Activated naive CD4-positive, alpha-beta T cell treated with anti-CD3 and anti-CD28 coated beads for 36 hours (primary cell): ENCODE measurements around the gene DDX21. TPM values are rescaled to one million over a fixed set of nuclear protein-coding genes. Genes with fewer than 3 reads are reported as not detected.
"Not testable (repeated sequence)": the region's sequence is repeated elsewhere in the genome, so short reads cannot be mapped to it uniquely, and the experiment has no call there.

Source experiments
- CTCF ChIA-PET: fragments of 350-600 bp; sonication (Branson Sonifier 250); formaldehyde crosslinking; loops from one replicate; lab custom pipeline; 2021; ENCODE audit warnings: antibody characterized with exemption; lab: Charles Lee
- DNase-seq: peaks from one replicate; pipeline ENCODE4 v3.0.0-alpha.2; 2020
- H3K27ac Mint-ChIP-seq: one replicate; pipeline ENCODE4 v1.8.0; 2021; ENCODE audit warnings: mild to moderate bottlenecking, mixed read lengths
- H3K27me3 Mint-ChIP-seq: one replicate; pipeline ENCODE4 v1.8.0; 2021; ENCODE audit warnings: low read depth, mixed read lengths
- H3K36me3 Mint-ChIP-seq: one replicate; pipeline ENCODE4 v1.8.0; 2021; ENCODE audit warnings: low read depth, mixed read lengths
- H3K4me1 Mint-ChIP-seq: one replicate; pipeline ENCODE4 v1.8.0; 2021; ENCODE audit warnings: low read depth, mixed read lengths
- H3K4me3 Mint-ChIP-seq: one replicate; pipeline ENCODE4 v1.8.0; 2021; ENCODE audit warnings: mild to moderate bottlenecking, moderate library complexity, mixed read lengths
- H3K9me3 Mint-ChIP-seq: one replicate; pipeline ENCODE4 v1.8.0; 2021; ENCODE audit warnings: mixed read lengths
- intact Hi-C: fragments of 100-400 bp; cut with micrococcal nuclease; formaldehyde crosslinking; loops from one replicate; pipeline ENCODE4 v1.15.1; 2023
- total RNA-seq, 2 experiments: library from RNA; stranded (reverse); gene quantifications; one replicate each; pipeline ENCODE4 v1.2.3, GENCODE V29; 2021

The DDX21 gene
- total RNA-seq, 2 experiments from 2014 or later = 155 to 164 TPM

DNA sequence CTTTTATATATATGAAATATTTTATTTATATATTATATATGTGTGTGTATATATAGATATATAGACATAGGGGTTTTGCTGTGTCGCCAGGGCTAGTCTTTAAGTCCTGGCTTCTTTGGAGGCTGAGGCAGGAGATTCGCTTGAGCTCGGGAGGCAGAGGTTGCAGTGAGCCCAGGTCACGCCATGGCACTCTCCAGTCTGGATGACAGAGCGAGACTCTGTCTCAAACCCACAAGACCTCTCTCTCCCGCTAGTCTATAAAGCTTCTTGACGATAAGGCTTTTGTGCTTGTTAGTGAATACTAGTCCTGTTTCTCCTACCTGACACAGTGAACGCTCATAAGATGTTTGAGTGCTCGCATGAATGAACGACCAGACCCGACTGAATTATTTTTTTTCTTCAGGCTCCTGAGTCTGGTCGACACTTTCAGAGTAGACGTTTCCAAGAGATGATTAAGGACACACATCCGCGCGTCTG lies 577 bp upstream of the DDX21 start:
- Mint-ChIP-seq H3K27ac (peak overlapping the region; percentile 100), H3K36me3 (peaks cover 42% of the 10 kb centered on the region), H3K9me3 (no peaks in the 10 kb centered on the region), H3K27me3 (no peaks in the 10 kb centered on the region), H3K4me3 (peak overlapping the region; percentile 100), H3K4me1 (peaks cover 39% of the 10 kb centered on the region)
- DNase-seq = no peak
- CTCF ChIA-PET = interaction anchor here (0.6 to 1.9 kb wide), 11 partner anchors 14 to 225 kb away, joined by 3 to 10 read pairs (median 4); no protein-coding TSS in a partner anchor
- intact Hi-C loops = loop anchor here (1.0 to 5.0 kb wide), 2 partner anchors 168 to 437 kb away; no protein-coding TSS in a partner anchor

GRCh38 chr10:68957284-68957615 lies 1.3 kb downstream of the DDX21 start:
- Mint-ChIP-seq H3K27me3 (no peaks in the 10 kb centered on the region), H3K36me3 (peaks cover 55% of the 10 kb centered on the region), H3K9me3 (no peaks in the 10 kb centered on the region), H3K27ac (peak overlapping the region; percentile 100), H3K4me3 (peak overlapping the region; percentile 100), H3K4me1 (peaks cover 54% of the 10 kb centered on the region)
- CTCF ChIA-PET = interaction anchor here (0.6 kb wide), 1 partner anchor 186 kb away, joined by 6 read pairs; no protein-coding TSS in a partner anchor
- DNase-seq = no peak
- intact Hi-C loops = loop anchor here (1.0 to 5.0 kb wide), 5 partner anchors 40 to 435 kb away; partner anchors contain the start of gene SUPV3L1

DNA sequence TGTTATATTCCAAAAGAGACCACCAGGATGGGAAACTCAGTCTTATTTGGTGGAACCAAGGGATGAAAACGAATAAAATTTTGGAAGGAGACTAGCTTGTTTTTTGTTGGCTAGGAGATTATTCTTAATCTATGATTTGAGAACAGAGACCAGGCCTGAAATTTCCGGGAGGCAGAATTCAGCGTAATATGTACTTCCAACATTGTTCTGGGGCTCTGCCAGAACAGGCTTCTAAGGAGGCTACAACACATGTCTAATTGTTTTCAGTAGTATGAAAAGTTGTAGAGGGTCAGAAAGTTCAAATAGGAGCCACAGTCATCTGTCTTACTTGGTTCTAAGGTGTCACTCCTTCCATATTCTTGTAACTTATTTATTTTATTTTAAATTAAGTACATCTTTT lies 1.7 kb downstream of the DDX21 start:
- H3K4me3 Mint-ChIP-seq = peak overlapping the region; percentile 100
- CTCF ChIA-PET = no interaction called here
- DNase-seq = no peak
- intact Hi-C loops = loop anchor here (1.0 to 5.0 kb wide), 5 partner anchors 39 to 435 kb away; partner anchors contain the start of gene SUPV3L1
- peak overlapping the region; percentile 100 for H3K27ac Mint-ChIP-seq
- H3K9me3 Mint-ChIP-seq = no peaks in the 10 kb centered on the region
- H3K27me3 Mint-ChIP-seq = no peaks in the 10 kb centered on the region
- peaks cover 55% of the 10 kb centered on the region for H3K4me1 Mint-ChIP-seq
- H3K36me3 Mint-ChIP-seq = peaks cover 55% of the 10 kb centered on the region

DNA sequence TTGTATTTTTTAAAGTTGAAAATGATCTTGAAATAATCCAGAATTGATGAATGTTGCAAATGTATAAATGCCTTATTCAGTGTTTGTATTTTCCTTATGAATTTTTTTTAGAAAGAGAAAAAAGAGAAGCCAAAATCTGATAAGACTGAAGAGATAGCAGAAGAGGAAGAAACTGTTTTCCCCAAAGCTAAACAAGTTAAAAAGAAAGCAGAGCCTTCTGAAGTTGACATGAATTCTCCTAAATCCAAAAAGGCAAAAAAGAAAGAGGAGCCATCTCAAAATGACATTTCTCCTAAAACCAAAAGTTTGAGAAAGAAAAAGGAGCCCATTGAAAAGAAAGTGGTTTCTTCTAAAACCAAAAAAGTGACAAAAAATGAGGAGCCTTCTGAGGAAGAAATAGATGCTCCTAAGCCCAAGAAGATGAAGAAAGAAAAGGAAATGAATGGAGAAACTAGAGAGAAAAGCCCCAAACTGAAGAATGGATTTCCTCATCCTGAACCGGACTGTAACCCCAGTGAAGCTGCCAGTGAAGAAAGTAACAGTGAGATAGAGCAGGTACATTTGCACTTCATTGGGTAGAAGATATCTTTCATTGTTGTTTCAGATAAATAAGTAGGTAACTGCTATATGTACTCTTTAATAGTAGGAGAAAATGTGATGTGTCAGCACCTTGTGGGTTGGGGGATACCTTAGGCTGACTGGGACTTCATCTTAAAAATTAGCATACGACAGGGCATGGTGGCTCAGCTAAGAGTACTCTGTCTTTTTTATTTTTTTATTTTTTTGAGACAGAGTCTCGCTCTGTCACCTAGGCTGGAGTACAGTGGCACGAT lies 3.9 kb downstream of the DDX21 start:
- intact Hi-C loops = loop anchor here (5.0 kb wide), 1 partner anchor 432 kb away; no protein-coding TSS in a partner anchor
- Mint-ChIP-seq H3K27me3 (no peaks in the 10 kb centered on the region), H3K4me3 (peak overlapping the region; percentile 19), H3K9me3 (no peaks in the 10 kb centered on the region), H3K27ac (peak overlapping the region; percentile 76), H3K36me3 (peaks cover 60% of the 10 kb centered on the region), H3K4me1 (peaks cover 52% of the 10 kb centered on the region)
- no peak for DNase-seq
- CTCF ChIA-PET = interaction anchor here (0.6 to 1.1 kb wide), 5 partner anchors 11 to 159 kb away, joined by 3 to 5 read pairs (median 3); no protein-coding TSS in a partner anchor

- intact Hi-C loops = loop anchor here (2.0 kb wide), 1 partner anchor 16 kb away; no protein-coding TSS in a partner anchor
- Mint-ChIP-seq H3K27me3 (no peaks in the 10 kb centered on the region), H3K4me3 (no peak overlapping the region), H3K27ac (no peak overlapping the region), H3K4me1 (peaks cover 41% of the 10 kb centered on the region), H3K9me3 (no peaks in the 10 kb centered on the region), H3K36me3 (peaks cover 69% of the 10 kb centered on the region)
- CTCF ChIA-PET = no interaction called here
- DNase-seq = no peak
Observed at GRCh38 chr10:68963151-68963550, 7.2 kb downstream of the DDX21 start.

GRCh38 chr10:68973975-68974374 lies 18.0 kb downstream of the DDX21 start:
- peaks cover 4% of the 10 kb centered on the region for H3K4me1 Mint-ChIP-seq
- CTCF ChIA-PET = interaction anchor here (1.1 to 1.2 kb wide), 2 partner anchors 13 to 120 kb away, joined by 3 read pairs; no protein-coding TSS in a partner anchor
- no peaks in the 10 kb centered on the region for H3K27me3 Mint-ChIP-seq
- H3K27ac Mint-ChIP-seq = no peak overlapping the region
- H3K4me3 Mint-ChIP-seq = no peak overlapping the region
- intact Hi-C loops = no loop called here
- DNase-seq = no peak
- peaks cover 59% of the 10 kb centered on the region for H3K36me3 Mint-ChIP-seq
- H3K9me3 Mint-ChIP-seq = no peaks in the 10 kb centered on the region

DNA sequence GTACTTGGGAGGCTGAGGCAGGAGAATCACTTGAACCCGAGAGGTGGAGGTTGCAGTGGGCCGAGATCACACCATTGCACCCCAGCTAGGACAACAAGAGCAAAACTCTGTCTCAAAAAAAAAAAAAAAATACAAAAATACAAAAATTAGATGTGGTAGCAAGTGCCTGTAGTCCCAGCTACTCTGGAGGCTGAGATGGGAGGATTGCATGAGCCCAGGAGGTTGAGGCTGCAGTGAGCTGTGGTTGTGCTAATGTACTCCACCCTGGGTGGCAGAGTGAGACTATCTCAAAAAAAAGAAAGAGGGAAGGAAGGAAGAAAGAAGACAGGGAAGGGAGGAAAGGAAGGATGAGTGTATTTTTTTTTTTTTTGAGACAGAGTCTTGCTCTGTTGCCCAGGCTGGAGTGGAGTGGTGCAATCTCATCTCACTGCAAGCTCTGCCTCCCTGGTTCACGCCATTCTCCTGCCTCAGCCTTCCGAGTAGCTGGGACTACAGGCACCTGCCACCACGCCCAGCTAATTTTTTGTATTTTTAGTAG lies 20.0 kb downstream of the DDX21 start:
- H3K9me3 Mint-ChIP-seq, H3K27me3 Mint-ChIP-seq, H3K4me1 Mint-ChIP-seq, H3K27ac Mint-ChIP-seq, DNase-seq, CTCF ChIA-PET, intact Hi-C loops, H3K4me3 Mint-ChIP-seq: not testable (repeated sequence)
- peaks cover 54% of the 10 kb centered on the region for H3K36me3 Mint-ChIP-seq

DNA sequence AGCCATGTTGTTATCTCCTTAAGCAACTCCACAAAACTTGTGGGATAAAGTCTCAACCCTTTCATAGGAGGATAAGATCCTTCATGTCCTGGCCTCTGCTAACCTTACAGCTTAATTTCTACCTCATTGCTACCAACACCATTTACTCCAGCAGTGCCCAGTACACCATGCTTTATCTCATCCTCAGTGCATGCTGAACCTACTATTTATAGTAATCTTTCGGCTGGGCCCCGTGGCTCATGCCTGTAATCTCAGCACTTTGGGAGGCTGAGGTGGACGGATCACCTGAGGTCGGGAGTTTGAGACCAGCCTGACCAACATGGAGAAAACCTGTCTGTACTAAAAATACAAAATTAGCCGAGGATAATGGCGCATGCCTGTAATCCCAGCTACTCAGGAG lies 23.8 kb downstream of the DDX21 start:
- H3K27ac Mint-ChIP-seq, H3K27me3 Mint-ChIP-seq, H3K9me3 Mint-ChIP-seq, H3K4me1 Mint-ChIP-seq, H3K4me3 Mint-ChIP-seq, DNase-seq: not testable (repeated sequence)
- intact Hi-C loops = loop anchor here (2.0 kb wide), 1 partner anchor 17 kb away; no protein-coding TSS in a partner anchor
- CTCF ChIA-PET = interaction anchor here (1.3 to 2.2 kb wide), 2 partner anchors 8 to 9 kb away, joined by 3 to 10 read pairs; no protein-coding TSS in a partner anchor
- peaks cover 46% of the 10 kb centered on the region for H3K36me3 Mint-ChIP-seq

GRCh38 chr10:68981074-68981473 lies 25.1 kb downstream of the DDX21 start:
- intact Hi-C loops = no loop called here
- CTCF ChIA-PET = interaction anchor here (0.9 to 2.2 kb wide), 3 partner anchors 11 to 25 kb away, joined by 4 to 10 read pairs (median 4); partner anchors contain the start of gene DDX21
- Mint-ChIP-seq H3K9me3 (no peaks in the 10 kb centered on the region), H3K4me3 (no peak overlapping the region), H3K27ac (no peak overlapping the region), H3K36me3 (peaks cover 42% of the 10 kb centered on the region), H3K4me1 (no peaks in the 10 kb centered on the region), H3K27me3 (no peaks in the 10 kb centered on the region)
- DNase-seq = no peak

DNA sequence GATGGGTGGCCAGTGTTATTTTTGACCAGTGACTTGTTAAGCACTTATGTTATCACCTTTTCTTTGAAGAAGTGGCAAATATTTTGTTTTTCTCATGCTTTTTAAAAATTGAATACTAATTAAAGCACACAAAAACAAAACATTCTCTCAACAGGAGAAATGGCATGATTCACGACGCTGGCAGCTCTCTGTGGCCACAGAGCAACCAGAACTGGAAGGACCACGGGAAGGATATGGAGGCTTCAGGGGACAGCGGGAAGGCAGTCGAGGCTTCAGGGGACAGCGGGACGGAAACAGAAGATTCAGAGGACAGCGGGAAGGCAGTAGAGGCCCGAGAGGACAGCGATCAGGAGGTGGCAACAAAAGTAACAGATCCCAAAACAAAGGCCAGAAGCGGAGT lies 26.4 kb downstream of the DDX21 start:
- intact Hi-C loops = no loop called here
- CTCF ChIA-PET = no interaction called here
- Mint-ChIP-seq H3K4me1 (peaks cover 5% of the 10 kb centered on the region), H3K4me3 (no peak overlapping the region), H3K36me3 (peaks cover 42% of the 10 kb centered on the region), H3K27me3 (no peaks in the 10 kb centered on the region), H3K27ac (no peak overlapping the region), H3K9me3 (no peaks in the 10 kb centered on the region)
- no peak for DNase-seq

DNA sequence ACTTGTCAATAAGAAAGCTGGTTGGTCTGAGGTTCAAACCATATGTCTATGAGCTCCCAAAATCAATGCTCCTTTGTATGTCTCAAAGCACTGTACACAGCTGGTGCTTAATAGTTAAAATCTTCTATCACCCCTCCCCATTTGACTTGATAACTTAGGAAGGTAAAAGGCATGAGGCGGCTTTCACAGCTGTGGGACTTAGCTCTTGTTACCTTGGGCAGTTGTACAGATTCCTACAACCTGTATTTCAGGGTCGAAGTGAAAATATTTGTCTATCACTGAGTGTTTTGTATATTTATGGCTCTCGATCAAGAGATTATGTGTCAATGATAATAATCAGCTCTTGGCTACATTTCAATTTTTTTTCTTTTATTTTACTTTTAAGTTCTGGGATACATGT lies 31.6 kb downstream of the DDX21 start:
- Mint-ChIP-seq H3K9me3 (no peaks in the 10 kb centered on the region), H3K4me1 (peaks cover 37% of the 10 kb centered on the region), H3K4me3 (peak overlapping the region; percentile 98), H3K27me3 (no peaks in the 10 kb centered on the region), H3K36me3 (peaks cover 22% of the 10 kb centered on the region), H3K27ac (no peak overlapping the region)
- intact Hi-C loops = loop anchor here (1.0 to 5.0 kb wide), 7 partner anchors 31 to 421 kb away; partner anchors contain the start of genes DDX21 and SUPV3L1
- CTCF ChIA-PET = interaction anchor here (0.6 to 1.6 kb wide), 8 partner anchors 8 to 134 kb away, joined by 3 to 10 read pairs (median 4); partner anchors contain the start of gene DDX21
- DNase-seq = no peak
